HG02885 (cell line): ENCODE results near the gene PRF1.

Experiments used
- ATAC-seq: cut with Tn5 transposase; IDR thresholded peaks from one replicate; pipeline ENCODE4 v1.9.1; 2021; ENCODE audit warnings: mild to moderate bottlenecking; ENCODE audit not compliant: unreplicated experiment, poor library complexity

The PRF1 gene

DNA sequence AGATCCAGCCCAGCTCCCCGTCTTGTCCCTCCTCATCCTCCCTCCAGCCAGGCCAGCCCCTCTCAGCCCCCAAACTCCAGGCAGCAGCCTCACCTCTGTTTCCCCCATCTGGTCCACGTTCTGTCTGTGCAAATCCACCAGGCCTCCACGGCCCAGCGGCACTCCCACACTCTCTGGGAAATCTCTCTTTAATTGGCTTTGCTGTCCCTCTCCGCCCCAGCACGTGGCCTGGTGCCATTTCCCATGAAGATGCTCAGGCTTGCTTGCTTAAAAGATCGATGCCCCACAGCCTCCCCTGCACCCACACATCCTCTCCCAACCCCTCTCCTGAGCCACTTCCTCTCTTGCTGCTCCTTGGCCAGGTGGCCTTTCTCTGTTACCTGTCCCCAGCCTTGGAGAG, 39.3 kb downstream of the PRF1 start:
- ATAC-seq: no peak

DNA sequence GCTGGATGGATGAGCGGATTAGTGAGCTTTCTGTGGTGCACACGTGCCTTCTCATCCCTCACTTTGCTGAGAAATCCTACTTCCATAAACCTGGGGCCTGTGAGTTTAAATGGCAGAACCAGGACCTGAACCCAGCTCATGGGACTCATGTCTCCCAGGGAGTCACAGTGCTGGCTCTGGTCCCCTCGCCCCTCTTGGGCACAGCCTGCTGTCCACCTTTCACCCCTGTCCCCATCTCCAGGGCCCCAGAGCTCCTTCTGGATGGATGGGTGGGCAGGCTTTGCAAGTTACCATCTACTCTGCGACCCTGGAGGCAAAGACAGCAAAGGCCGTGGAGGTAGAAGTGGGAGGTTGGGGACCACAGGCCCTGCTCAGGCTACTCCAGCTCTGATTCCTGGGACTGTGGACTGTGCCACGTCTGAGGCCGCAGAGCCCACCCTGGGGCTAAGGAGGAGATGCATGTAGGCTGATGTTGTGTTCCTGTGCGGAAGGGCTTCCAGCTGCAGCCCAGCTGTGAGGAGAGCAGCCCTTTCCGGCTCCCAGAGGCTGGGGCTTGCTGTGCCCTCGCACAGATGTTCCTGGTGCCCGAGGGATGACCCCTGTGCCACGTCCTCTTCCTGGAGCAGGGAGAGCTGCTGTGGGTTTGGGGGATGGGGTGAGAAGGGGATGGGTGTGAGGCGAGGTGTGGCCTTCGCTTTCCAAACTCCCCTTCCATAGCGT, 40.3 kb downstream of the PRF1 start:
- no peak for ATAC-seq

DNA sequence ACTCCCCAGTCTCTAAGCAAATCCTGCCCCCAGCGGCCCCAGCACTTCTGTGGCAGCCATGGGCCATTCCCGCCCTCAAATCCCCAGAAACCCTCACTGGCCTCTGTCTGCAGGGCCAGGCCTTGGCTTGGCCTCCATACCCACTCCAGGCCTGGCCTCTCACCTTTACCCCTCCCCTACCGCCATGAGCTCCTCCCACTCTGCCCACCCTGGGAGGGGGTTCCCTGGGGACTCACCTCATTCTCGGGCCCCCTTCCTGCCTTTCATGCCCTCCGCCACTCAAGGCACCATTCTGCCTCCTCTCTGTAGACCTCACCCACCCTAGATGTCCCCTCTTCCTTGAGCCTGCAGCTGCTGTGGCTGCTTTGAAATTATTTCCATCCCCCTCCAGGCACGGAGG, 41.0 kb downstream of the PRF1 start:
- no peak for ATAC-seq

- ATAC-seq: no peak
Observed at GRCh38 chr10:70561070-70561469, 41.5 kb downstream of the PRF1 start.

GRCh38 chr10:70560511-70560941, 42.0 kb downstream of the PRF1 start:
- no peak for ATAC-seq

GRCh38 chr10:70559861-70560260, 42.7 kb downstream of the PRF1 start:
- ATAC-seq: no peak

DNA sequence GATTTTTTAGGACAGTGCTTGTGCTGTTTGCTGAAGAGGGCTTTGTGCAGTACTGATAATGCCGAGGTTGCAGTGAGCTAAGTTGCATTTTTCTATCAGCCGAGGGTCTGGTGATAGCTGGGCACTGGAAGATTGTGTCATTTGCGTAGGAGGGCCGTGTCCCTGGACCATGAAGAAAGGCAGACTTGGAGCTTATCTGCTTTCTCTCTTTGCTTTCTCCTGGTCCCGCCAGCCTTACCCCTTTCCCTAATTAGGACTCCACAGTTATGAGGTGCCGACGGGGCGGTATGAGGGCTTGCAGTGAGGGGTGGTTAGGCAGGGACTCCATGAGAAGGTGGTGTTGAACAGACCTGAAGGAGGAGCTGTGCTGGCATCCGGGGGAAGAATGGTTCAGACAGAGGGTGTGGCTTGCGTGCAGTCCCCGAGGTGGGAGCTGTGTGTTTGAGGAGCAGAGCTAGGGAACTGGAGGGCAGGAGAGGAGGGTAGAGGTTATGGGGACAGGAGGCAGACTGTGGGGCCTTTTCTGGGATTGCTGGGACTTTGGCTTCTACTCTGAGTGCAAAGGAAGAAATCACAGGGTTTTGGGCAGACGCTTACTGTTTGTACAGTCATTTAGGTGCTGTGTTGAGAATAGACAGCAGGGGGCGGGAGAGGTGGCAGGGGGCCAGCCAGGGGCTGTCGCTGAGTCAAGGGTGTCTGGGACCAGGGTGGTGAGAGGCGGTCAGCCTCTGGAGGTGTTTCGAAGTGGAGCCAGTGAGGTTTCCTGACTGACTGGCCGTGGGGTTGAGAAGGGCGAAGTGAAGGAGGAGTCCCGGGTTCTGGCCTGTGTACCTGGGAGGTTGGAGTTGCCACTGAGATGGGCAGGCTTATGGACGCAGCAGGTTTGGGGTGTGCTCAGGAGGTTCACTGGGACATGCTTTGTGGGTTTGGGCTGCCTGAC, 43.4 kb downstream of the PRF1 start:
- ATAC-seq: peak; percentile 78

GRCh38 chr10:70558295-70558694, 44.2 kb downstream of the PRF1 start:
- no peak for ATAC-seq

DNA sequence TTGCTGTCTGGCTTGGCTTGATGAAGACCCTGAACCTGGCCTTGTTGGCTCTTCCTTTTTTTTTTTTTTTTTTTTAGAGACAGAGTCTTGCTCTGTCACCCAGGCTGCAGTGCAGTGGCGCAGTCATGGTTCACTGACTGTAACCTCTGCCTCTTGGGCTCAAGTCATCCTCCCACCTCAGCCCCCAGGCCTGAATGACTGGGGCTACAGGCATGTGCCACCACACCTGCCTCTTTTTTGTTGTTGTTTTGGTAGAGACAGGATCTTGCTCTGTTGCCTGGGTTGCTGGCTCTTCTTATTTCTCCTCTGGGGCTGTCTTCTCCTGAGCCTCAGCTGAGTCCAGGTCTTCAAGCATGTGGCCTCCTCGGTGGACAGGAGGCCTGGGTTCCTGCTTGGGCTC, 44.7 kb downstream of the PRF1 start:
- ATAC-seq: no peak

GRCh38 chr10:70557086-70557845, 45.3 kb downstream of the PRF1 start:
- ATAC-seq: no peak

GRCh38 chr10:70555371-70555770, 47.2 kb downstream of the PRF1 start:
- ATAC-seq: no peak

DNA sequence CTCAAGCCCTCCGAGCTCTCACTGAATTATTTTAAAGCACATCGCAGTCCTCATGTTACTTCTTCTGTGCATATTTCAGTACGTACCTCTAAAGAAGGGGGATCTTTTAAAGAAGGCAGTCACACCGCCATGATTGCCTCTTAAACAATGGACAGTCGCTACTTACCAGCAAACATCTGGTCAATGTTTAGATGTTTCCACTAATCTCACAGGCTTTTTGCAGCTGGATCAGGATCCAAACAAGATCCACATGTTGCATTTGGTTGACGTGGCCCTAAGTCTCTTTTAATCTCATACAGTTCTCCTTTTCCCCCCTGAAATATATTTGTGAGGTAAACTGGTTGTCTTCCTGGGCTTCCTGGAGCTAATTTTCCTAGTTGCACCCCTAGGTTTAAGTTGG, 50.0 kb downstream of the PRF1 start:
- no peak for ATAC-seq

GRCh38 chr10:70551971-70552422, 50.5 kb downstream of the PRF1 start:
- ATAC-seq: no peak

GRCh38 chr10:70551466-70551865, 51.1 kb downstream of the PRF1 start:
- no peak for ATAC-seq

- no peak for ATAC-seq
Observed at GRCh38 chr10:70550459-70550858, 52.1 kb downstream of the PRF1 start.

DNA sequence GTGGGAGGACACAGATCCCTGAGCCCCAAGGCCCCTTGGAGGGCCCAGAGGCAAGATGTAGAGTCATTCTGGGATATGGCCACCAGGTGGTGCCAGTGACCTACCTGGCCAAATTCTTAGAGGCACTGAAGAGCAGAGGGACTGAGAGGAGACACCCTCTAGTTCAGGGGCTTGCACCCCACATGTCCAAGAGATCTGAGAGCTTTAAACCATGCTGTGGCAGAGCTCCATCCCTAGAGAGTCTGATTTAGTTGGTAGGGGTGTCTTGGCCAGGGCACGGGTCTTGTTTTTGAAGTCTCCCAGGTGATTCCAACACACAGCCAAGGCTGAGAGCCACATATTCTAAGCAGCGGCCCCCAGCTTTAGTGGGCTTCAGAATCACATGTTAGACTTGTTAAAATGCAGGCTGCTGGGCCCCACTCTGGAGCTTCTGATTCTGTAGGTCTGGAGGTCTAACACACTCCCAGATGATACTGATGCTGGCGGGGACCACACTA, 52.5 kb downstream of the PRF1 start:
- ATAC-seq: no peak

- ATAC-seq: no peak
Observed at GRCh38 chr10:70549351-70549961, 53.1 kb downstream of the PRF1 start.
